GM13977 (cell line): ENCODE data around the gene PRKCE.

ENCODE experiments used
- DNase-seq: peaks from one replicate; pipeline ENCODE4 v3.0.0; 2012; ENCODE audit warnings: low spot score
- CTCF ChIP-seq: IDR thresholded peaks from 2 replicates; pipeline ENCODE4 v1.5.1; 2012; ENCODE audit warnings: mild to moderate bottlenecking, control low read depth; ENCODE audit not compliant: insufficient read depth; ENCODE audit errors: extremely low read depth, missing control alignments
- in situ Hi-C: fragments of 300-500 bp; cut with MboI; formaldehyde crosslinking; loops from one replicate; pipeline ENCODE4 v1.12.0; 2022; ENCODE audit warnings: low sequenced_read_pairs, low pct_unique_long_range_greater_than_20kb, mixed read lengths, inconsistent platforms; ENCODE audit not compliant: unreplicated experiment

Gene PRKCE

GRCh38 chr2:46040563-46041155, 389.2 kb downstream of the PRKCE start:
- TF ChIP-seq CTCF = no peak
- in situ Hi-C loops = loop anchor here (25.0 kb wide), 1 partner anchor 322 kb away; no protein-coding TSS in a partner anchor
- DNase-seq = no peak

- DNase-seq = no peak
- in situ Hi-C loops = loop anchor here (25.0 kb wide), 1 partner anchor 321 kb away; no protein-coding TSS in a partner anchor
- no peak for TF ChIP-seq CTCF
Observed at GRCh38 chr2:46041434-46041833, 390.0 kb downstream of the PRKCE start.

- in situ Hi-C loops = loop anchor here (25.0 kb wide), 1 partner anchor 320 kb away; no protein-coding TSS in a partner anchor
- DNase-seq = no peak
- TF ChIP-seq CTCF = no peak
Observed at GRCh38 chr2:46042207-46042637, 390.7 kb downstream of the PRKCE start.

DNA sequence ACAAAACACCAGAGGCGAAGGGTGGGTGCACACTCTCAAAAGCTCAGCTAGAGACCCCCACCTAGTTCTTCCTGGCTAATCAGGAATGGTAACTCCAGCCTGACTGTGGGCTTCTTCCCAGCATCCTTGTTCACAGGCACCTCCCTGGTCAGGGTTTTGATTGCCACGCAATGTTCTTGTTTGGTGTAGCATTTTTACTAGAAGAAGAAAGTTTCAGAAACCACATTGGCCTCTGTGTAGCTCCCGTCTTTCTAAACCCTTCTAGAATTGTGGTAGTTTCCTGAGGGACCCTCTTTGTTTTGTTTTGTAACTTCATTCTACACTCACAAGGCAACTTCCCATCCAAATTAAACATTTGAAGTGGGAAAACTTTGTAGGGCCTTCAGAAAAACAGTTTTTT, 391.2 kb downstream of the PRKCE start:
- TF ChIP-seq CTCF = no peak
- no peak for DNase-seq
- in situ Hi-C loops = loop anchor here (25.0 kb wide), 1 partner anchor 320 kb away; no protein-coding TSS in a partner anchor

DNA sequence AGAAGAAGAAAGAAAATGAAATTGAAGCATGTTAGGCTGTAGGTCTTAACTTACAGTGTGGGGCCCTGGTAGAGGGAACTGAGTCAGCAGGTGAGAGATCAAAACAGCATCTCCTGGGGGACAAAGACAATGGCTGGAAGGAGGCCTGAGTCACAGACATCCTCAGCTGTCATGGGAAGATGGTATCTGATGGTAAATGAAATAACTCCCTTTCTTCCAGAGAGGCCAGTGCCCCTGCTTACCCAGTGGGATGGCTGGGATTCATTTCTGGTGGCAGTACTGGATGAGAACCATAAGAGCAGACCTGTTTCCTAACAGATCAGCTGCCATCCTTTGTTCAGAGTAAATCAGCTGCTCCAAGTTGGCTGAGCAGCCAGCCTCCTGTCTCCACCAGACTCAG, 394.4 kb downstream of the PRKCE start:
- no peak for TF ChIP-seq CTCF
- in situ Hi-C loops = loop anchor here (25.0 kb wide), 1 partner anchor 316 kb away; no protein-coding TSS in a partner anchor
- DNase-seq = no peak

- in situ Hi-C loops = loop anchor here (25.0 kb wide), 1 partner anchor 315 kb away; no protein-coding TSS in a partner anchor
- DNase-seq = no peak
- no peak for TF ChIP-seq CTCF
Observed at GRCh38 chr2:46047290-46047689, 395.8 kb downstream of the PRKCE start.

DNA sequence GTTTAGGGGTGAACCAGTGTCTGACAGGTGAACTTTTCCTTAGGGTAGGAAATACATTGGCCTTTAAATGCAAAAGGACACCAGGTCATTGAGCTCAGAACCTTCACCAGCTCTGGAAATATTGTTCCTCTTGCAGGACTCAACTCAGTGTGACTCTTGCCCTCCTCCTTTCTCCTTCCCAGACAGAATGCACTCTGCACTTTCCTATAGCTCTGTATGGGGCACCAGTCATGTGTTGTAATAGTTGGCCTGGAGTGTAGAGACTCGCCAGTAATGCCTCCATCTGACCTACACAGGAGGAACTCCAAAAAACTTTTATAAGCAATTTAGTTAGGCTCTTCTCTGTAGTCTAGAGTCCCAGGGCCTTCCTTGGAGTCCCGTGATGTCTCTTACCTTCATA, 397.2 kb downstream of the PRKCE start:
- in situ Hi-C loops = loop anchor here (25.0 kb wide), 1 partner anchor 314 kb away; no protein-coding TSS in a partner anchor
- TF ChIP-seq CTCF = no peak
- no peak for DNase-seq
